ENCODE results near the gene NDUFAF8. TPM values are rescaled to one million over a fixed set of nuclear protein-coding genes. Genes with fewer than 3 reads are reported as not detected.

NDUFAF8 gene
- polyA plus RNA-seq, 1 donor = 39.2 TPM

DNA sequence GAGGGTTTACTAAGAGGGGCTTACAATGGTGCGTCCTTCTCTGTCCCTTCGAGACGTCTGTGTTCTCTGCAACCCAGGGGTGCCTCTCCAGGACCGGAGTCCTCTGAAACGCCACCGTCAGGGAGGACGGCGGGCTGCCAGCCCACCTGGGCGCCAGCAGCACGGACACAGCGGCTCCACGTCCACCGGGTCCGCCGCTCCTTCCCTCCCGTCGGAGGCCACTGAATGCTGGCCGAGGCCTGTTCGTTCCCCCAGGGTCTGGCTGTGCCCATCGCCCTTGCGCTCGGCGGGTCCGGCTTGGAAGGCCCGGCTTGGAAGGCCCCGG is 666 bp upstream of the NDUFAF8 start:
- DNase-seq (ENCODE audit: low read depth) = no peak

DNA sequence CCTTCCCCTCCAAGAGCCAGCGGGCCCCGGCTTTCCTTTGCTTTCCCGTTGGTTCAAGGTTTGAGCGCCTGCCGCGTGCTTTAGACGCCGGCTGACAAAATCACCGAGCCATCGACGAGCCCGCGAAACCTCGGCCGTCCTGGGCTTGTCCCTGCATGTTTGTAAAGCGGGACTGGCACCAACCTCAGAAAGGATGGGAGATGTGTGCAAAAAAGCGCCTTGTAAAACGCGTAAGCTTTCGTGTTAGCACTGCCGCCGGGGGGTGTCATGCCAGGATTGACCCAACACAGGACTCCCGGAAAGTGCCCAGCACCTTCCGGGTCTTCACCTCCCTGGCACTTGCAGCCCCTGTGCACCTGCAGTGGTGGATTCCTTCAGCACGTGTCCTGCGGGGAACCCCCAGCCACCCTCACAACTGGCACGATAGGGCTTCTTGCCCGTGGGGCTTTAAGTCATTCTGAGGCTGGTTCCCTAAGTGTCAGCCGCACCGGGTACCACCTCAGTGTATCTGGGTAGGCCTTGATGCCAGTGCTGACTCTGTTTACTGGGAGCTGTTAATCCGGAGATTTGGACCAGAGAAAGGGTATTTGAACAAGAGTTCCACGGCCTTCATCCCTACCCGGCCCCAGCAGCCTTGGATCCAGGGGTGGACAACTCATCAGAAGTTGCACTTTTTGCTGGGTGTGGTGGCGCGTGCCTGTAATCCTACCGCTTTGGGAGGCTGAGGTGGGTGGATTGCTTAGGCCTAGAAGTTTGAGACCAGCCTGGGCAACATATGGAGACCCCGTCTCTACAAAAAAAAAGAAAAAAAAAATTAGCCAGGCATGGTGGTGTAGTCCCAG is 817 bp downstream of the NDUFAF8 start:
- DNase-seq (ENCODE audit: low read depth) = no peak

DNA sequence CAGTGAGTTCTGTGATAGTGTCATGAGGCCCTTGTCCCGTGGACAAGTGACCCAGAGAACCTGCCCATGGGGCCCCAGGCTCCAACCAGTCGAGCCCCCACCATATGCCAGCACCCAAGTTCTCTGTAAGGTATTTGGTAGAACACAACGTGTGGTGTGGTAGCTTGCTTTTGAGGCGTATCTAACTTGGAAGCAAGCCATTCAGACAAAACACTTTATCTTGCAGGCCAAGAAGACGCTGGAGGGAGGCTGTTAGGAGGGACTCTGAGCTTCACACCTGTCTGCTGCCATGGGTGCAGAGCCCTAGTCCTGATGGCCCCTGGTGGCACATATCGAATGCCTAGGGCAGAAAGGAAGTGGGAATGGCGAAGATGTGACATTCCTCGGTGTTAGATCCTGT is 1.6 kb downstream of the NDUFAF8 start:
- no peak for DNase-seq (ENCODE audit: low read depth)

DNA sequence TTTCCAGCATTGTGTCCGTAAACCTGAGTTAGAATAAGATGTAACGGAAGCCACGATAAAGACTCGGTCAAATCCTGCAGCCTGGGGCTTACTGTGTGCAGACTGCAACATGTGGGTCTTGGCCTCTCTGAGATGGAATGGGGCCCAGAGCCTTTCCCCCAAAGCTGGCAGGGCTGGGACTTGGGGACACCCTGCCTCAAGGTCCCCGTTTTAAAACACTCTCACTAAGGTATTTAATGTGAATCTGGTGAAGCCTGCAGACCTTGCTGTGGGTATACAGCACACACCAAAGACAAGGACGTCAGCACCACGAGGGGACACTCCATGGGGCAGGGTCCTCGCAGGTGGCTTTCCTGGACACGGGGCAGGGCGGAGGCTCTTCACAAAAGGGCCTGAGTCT is 2.1 kb downstream of the NDUFAF8 start:
- DNase-seq (ENCODE audit: low read depth) = no peak

DNA sequence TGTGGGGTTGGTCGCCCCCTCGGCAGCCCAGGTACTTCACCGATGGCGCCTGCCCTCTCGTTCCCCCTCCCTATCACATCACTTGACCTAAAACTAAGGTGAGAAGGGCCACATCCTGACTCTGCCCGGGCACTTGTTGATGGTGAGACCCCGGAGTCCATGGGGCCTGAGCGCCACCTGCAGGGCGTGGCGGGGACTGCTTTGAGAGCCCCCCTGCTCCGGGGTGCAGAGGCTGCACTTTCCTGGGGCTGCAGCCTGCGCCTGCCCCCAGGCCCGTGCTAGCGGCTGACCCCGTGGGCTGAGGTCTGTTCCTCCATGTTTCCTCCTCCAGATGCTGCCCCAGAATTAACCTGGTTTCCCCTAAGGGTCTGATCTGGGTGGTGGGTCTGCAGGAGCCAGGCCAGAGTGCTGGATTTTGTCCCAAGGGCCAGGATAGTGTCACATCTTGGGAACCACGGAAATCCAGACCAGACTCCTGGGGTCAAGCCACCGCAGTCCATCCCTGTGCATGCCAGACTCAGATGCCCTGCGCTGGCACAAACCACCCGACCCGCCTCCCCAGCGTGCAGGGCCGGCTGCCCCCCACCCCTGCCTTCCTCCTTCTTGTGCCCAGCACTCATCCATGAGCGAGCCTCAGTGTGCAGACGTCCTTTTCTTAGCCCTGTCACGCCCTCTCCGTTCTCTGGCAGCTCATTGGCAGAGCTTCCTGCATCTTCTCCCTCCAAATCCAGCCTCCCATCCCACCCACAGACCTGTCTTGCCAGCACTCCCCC is 2.7 kb downstream of the NDUFAF8 start:
- DNase-seq (ENCODE audit: low read depth) = no peak

DNA sequence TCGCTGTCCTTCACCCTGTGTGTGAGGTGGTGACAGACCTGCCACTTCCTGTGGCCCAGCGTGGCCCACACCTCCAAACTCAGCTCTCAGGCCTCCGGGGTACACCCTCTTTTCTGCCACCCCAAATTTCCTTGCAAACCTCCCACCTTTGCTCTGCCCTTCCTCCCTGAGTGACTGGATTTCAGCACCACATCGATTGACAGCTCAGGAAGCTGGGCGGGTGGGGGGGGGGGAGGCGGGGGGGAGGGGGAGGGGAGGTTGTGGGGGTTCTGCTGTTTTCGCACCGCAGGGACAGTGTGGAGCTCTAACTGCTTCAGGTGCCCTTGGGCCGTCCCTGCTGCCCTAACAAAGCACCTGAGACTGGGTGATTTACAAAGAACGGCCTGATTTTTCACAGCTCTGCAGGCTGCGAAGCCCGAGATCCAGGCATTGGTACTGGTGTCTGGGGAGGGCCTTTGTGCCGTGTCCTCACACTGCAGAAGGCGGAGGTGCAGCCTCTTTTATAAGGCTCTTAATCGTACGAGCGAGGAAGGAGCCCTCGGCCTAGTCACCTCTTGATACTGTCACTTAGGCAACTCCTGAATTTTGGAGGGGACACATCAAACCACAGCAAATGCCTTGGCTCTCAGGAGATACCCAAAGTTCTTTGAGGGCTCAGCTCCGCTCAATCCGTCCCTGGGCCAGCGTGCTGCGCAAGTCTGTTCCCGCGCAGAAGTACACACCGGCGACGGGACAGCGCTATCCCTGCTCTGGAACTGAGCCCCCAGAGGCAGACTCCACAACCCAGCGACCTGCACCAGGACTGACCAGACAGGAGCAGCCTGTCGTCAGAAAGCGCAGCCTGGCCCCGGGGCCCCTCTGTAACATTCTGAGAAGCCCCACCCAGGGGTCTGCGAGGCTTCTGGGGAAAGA is 3.6 kb downstream of the NDUFAF8 start:
- no peak for DNase-seq (ENCODE audit: low read depth)

DNA sequence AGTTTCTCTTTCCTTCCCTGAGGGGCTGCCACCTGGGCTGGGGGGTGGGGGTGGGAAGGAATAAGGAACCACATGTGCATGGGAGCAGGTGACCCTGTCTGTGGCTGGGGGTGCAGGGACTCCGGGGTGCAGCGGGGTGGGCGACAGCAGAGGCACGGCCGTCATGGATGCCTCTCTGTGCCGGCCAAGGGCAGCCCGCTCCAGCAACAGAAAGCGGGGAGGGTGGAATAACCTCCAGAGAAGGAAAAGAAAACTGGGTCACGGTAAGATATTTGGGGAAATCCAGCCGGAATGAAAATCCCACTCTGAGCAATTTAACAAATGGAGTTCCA is 4.2 kb downstream of the NDUFAF8 start:
- no peak for DNase-seq (ENCODE audit: low read depth)

DNA sequence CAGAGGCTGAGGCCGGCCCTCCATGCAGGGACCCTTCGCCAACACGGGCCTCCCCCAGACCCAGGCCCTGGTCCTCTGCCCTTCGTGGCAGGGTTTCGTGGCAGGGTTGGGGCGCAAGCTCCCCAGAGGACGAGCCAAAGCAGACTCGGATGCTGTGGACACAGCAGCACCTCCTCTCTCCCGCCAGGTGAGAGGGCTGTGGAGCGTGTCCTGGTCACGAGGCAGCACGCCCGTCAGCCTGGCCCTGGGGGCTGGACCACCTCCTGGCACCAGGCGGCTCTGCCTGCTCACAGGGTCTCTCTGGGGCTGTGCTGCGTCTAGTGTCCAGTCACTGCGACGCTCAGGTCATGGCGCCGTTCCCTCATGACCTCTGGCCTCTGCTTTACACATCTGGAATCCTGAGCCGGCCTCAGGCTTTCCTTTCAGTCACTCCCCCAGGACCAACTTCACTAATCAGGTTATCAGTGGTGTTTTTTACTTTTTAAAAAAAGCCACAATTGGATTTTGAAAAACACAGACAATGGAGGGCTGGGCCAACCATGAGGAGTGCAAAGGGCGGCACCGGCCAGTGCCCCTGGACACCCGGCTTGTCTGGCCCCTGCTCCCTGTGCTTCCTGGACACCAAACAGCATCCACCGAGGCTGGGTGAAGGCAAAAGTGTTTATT is 5.4 kb downstream of the NDUFAF8 start:
- DNase-seq (ENCODE audit: low read depth) = no peak

DNA sequence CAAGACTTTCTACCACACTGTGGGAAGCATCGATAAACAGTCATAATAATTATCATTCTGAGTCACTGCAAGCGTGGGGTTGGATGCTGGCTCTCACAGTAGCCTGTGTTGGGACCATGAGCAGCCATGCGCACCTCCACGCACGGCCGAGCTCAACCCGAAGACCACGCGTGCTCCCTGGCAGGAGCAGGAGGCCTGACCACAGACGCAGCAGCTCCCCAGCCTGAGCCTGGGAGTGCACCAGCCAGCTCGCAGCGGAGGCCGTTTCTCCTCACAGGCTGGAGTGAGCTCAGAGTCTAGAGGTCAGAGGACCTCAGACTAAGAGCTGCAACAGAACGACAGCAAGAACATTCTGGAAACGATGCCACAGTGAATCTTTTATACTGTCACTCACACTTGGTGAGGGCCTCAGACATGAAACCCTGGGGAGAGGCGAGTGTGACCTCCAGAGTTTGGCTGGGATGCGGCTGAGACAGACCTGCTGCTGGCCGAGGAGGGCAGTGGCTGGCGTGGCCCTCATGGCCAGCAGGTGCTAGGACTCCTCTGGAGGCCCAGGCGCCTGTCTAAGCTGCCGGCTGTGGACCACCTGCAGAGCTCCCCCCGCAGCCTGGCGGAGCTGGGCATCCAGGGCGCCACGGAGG is 6.0 kb downstream of the NDUFAF8 start:
- DNase-seq (ENCODE audit: low read depth) = no peak

DNA sequence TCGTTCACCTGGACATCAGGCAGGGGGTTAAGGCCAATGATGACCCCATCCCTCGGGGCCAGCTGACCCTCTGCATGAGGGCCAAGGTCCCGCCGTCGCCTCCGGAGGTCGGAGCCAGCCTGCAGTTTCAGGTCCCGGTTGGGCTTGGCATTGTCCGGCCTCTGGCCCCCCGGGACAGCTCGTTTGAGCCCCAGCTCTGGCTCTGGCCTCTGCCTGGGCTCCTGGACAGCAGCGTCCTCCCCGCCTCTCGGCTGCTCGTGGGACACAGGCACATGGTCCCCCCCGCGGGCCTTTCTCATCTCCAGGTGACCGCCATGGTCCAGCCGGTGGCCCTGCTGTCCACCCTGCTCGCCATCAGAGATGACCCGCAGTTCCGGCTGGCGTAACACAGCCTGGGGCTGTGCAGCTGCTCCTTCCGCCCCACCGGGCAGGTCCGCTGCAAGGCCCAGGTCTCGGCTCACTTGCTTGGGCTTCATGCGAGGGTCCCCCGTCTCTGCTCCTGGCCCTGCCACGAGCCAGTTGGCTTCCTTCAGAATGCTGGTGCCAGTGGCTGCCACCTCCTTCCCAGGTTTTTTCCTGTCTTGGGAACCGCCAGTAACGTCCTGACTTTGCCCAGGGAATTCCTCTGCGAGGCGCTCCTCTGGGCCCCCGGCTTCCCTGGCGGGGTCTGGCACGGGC is 6.7 kb downstream of the NDUFAF8 start:
- no peak for DNase-seq (ENCODE audit: low read depth)

DNA sequence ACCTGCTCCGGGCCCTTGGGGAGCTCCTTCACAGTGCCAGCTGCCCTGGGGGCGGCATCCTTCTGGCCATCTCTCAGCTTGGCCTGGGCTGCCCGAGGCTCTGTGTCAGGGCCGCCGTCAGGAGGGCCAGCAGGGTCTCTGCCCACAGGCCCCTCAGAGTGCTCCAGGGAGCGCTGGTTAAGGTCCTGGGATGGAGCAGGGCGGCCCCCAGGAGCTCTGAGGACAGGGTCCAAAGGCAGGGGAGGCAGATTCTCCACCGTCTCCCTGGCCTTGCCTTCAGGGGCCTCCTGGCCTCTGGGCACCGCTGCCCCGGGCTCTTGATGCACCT is 7.2 kb downstream of the NDUFAF8 start:
- no peak for DNase-seq (ENCODE audit: low read depth)

DNA sequence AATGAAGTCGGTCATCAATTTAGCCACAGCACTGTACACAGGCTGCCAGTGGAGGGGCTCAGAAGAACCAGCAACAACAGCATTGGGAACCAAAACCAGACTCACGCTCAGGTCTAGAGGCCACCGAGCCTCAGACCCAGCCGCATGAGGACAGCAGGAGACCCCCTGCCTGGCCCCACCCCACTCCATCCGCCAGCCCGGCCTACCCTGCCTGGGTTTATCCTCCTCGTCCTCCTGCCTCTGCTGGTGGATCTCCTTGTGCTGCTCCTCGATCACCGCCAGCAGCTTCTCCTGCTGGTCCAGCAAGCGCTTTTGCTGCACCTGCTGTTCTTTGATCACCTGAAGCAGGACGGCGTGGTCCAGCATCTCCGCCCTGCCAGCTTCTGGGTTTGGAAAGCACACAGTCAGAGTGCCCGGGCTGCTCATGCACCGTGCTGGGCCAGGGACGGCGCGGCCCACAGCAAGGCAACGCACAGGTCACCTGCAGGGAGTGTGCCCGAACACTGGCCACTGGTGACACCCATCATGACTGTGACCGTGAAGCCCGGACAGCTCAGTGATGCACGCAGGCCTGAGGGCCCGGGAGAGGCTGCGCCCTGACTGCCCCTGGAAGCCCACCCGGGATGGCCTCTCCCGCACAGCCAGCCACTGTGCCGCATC is 7.7 kb downstream of the NDUFAF8 start:
- no peak for DNase-seq (ENCODE audit: low read depth)

DNA sequence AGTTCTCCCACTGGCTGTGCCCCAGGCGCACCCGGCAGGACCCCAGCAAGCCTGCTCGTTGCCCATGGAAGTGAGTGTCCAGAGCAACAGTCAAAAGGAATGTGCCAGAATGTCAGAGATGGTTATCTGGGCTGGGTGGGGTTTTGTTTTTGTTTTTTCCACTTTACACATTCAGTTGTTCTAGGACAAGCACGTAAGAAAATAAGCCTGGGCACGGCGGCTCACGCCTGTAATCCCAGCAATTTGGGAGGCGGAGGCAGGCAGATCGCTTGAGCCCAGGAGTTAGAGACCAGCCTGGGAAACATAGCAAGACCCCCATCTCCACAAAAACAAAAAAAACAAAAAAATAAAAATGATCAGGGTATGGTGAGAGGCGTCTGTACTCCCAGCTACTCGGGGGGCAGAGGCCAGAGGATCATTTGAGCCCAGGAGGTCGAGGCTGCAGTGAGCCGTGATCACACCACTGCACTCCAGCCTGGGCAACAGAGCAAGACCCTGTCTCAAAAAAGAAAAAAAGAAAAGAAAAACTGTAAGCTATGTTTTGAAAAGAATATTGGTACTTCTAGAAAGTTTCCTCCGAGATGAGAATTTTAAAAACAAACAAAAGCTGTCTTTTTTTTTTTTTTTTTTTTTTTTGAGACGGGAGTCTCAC is 8.3 kb downstream of the NDUFAF8 start:
- no peak for DNase-seq (ENCODE audit: low read depth)

DNA sequence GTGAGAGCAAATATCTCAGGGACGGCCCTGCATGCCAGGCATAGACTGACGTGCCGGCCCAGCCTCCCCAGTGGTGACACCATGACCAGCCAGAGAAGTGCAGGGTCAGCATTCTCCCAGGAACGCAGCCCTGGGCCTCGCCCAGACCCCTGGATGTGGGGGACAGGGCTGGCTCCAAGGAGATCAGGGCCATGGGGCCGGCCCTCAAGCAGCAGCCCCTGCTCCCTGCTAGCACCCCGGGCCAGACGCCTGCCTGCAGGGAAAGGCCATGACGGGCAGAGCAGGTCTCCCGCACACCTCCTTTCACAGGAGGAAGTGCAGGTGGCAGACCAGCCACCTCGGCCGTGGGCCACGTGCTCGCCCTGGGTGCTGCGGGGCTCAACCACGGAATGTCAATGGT is 9.5 kb downstream of the NDUFAF8 start:
- DNase-seq (ENCODE audit: low read depth) = no peak

DNA sequence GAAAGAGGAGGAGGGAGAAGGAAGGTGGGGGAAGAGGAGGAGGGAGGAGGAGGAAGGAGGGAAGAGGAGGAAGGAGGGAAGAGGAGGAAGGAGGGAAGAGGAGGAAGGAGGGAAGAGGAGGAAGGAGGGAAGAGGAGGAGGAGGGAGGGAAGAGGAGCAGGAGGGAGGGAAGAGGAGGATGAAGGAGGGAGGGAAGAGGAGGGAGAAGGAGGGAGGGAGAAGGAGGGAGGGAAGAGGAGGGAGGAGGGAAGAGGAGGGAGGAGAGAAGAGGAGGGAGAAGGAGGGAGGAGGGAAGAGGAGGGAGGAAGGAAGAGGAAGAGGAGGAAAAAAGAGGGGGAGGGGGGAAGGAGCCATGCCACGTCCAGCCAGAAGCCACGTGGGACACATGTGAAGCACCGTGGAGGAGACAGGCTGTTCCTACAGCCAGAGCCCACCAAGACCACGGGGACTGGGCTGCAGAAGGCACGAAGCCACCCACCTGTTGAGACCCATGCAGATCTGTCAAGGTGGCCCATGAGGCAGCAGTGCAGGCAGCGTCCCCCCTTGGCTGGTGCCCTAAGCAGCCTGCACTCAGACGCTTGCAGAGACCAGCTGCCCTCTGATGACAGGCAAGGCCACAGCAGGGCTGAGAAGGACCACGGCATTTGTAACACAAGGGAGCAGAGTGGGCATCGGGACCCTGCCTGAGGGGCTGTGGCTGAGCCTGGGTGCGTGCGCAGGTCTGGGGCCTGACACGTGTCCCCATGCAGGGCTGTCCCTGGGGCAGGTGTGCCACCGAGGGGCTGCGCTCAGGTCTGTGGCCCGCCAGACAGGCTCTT is 10.3 kb downstream of the NDUFAF8 start:
- DNase-seq (ENCODE audit: low read depth) = no peak

DNA sequence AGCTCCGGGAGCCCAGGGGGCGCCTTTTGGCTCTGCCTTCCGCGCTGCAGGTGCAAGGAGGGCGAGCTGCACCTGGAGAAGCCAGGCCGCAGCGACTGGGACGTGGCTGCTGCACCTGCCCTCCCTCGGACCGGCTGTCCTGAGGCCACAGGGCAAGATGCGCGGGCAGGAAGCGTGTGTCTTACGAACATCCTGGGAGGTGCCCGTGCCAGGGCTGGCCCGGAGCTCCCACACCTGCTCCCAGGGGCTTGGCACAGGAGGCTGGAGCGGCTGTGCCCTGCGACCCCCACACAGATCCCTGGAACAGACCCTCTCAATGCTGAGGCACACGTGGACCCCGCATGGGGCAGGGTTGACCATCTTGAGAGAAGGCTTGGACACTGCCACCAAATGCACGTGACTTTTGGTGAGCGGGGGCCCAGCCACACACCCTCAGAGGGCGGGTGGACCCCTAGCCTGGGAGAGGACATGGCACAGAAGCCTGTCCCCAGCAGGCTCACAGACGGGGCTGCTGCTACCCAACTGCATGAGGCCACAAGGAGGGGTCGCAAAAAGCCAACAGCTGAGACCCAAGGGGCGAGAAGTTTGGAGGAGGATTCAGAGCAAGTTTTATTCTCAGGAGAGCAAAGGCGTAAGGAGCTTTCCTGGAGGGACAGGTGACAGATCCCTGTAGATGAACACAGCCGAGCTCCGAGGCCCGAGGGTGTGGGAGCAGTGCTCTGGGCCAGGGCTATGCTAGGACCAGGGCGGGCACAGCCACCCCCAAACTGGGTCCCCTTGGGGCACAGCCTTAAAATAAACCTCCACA is 11.4 kb downstream of the NDUFAF8 start:
- DNase-seq (ENCODE audit: low read depth) = no peak

DNA sequence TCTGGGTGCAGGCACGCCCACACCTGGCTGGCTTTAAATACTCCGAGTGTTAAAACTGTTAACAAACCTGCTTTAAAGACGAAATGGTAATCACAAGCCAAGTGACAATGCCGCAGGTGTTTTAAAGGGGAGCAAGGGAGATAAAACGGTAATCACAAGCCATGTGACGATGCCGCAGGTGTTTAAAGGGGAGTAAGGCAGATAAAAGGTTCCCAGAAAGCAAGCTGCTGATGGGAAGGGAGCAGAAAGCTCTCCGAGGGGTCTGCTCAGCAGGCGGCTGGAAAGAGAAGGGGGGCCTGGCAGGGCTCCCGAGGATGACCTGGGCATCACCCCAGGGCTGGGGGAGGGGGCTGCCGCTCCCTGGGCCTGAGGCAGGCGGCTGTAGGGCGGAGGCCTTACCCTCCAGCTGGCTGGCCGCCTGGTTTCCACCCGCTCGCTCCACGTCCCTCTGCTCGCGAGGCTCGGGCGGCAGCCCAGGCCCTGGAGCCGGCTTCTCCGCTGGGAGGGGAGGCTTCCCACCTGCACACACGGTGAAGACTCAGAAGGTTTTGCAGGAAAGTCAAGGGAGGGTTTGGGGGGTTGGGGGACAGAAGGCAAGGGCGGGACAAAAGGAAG is 12.1 kb downstream of the NDUFAF8 start:
- DNase-seq (ENCODE audit: low read depth) = no peak

Data from forelimb muscle (tissue), 1 donor.